ENCODE measurements around the gene VEPH1.

VEPH1 gene

GRCh38 chr3:157531771-157532170, 28.6 kb upstream of the VEPH1 start:
- DNase-seq (ENCODE audit: low read depth), result no peak
- TF ChIP-seq CTCF (IDR thresholded peaks at IDR 0.05; ENCODE audit: control insufficient read depth, extremely low read depth, insufficient read depth), result no peak
- no peak overlapping the region for H3K4me3 ChIP-seq (ENCODE audit: low read depth, low read length)

GRCh38 chr3:157531301-157531660, 28.1 kb upstream of the VEPH1 start:
- no peak overlapping the region for H3K4me3 ChIP-seq (ENCODE audit: low read depth, low read length)
- DNase-seq (ENCODE audit: low read depth), result no peak
- TF ChIP-seq CTCF (IDR thresholded peaks at IDR 0.05; ENCODE audit: control insufficient read depth, extremely low read depth, insufficient read depth), result no peak

GRCh38 chr3:157530637-157531300, 27.6 kb upstream of the VEPH1 start:
- no peak overlapping the region for H3K4me3 ChIP-seq (ENCODE audit: low read depth, low read length)
- TF ChIP-seq CTCF (IDR thresholded peaks at IDR 0.05; ENCODE audit: control insufficient read depth, extremely low read depth, insufficient read depth), result no peak
- DNase-seq (ENCODE audit: low read depth), result no peak

- H3K4me3 ChIP-seq (ENCODE audit: low read depth, low read length), result no peak overlapping the region
- no peak for DNase-seq (ENCODE audit: low read depth)
- no peak for TF ChIP-seq CTCF (IDR thresholded peaks at IDR 0.05; ENCODE audit: control insufficient read depth, extremely low read depth, insufficient read depth)
Observed at GRCh38 chr3:157529751-157530150, 26.5 kb upstream of the VEPH1 start.

- no peak for TF ChIP-seq CTCF (IDR thresholded peaks at IDR 0.05; ENCODE audit: control insufficient read depth, extremely low read depth, insufficient read depth)
- H3K4me3 ChIP-seq (ENCODE audit: low read depth, low read length), result no peak overlapping the region
- DNase-seq (ENCODE audit: low read depth), result no peak
Observed at GRCh38 chr3:157529085-157529484, 25.9 kb upstream of the VEPH1 start.

- no peak for DNase-seq (ENCODE audit: low read depth)
- TF ChIP-seq CTCF (IDR thresholded peaks at IDR 0.05; ENCODE audit: control insufficient read depth, extremely low read depth, insufficient read depth), result no peak
- H3K4me3 ChIP-seq (ENCODE audit: low read depth, low read length), result no peak overlapping the region
Observed at GRCh38 chr3:157527131-157527881, 24.1 kb upstream of the VEPH1 start.
